ENCODE data around the gene KIF26B.

The KIF26B gene

DNA sequence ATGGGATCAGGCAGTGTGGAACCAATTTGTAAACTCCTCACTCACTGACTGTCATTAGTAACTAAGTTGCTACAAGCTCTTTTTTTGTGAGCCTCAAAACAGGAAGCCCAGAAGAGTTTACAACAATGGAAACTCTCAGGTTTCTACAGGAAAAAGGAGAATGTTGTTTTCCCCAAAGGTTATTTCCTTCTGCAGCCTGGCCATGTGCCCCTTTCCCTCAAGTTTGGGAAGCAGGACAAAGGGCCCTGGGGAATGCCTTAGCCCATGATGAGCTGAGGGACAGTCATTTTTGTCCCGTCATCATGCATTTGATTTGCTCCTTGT, 395.9 kb downstream of the KIF26B start:
- DNase-seq (ENCODE audit: low read depth in 1 of 2, low spot score in 1 of 2): no peak

- DNase-seq (ENCODE audit: low read depth in 1 of 2, low spot score in 1 of 2): no peak
These were observed 396.8 kb downstream of the KIF26B start for GRCh38 chr1:245551536-245551935.

- no peak for DNase-seq (ENCODE audit: low read depth in 1 of 2, low spot score in 1 of 2)
These were observed 397.5 kb downstream of the KIF26B start for GRCh38 chr1:245552331-245552730.

GRCh38 chr1:245556057-245556456, 401.3 kb downstream of the KIF26B start:
- DNase-seq (ENCODE audit: low read depth in 1 of 2, low spot score in 1 of 2): no peak

- no peak for DNase-seq (ENCODE audit: low read depth in 1 of 2, low spot score in 1 of 2)
These were observed 403.3 kb downstream of the KIF26B start for GRCh38 chr1:245558069-245558468.

DNA sequence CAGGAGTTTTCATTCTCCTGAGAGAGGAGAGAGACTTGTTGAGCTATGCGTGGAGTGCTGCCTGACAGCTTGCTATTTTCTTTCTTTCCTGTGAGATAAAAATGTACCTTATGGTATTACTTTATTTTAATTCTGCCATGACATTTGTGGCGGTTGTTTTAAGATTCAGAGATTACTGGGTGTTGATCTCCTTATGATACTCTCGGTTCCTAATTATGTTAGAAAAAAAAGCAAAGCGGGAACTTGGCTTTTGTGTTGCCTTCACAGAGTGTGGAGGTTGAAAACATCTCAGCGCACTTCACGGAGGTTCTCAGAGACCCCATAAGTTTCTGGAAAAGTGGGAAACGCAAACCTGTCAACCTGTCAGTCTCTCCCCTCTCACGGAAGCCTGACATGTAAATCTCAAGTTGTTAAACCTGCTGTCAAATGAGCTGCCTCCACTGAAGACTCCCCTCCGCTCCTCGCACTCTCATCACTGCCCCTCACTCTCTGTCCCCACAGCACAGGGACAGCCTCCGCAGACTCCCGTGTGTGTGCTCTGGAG, 405.6 kb downstream of the KIF26B start:
- no peak for DNase-seq (ENCODE audit: low read depth in 1 of 2, low spot score in 1 of 2)

DNA sequence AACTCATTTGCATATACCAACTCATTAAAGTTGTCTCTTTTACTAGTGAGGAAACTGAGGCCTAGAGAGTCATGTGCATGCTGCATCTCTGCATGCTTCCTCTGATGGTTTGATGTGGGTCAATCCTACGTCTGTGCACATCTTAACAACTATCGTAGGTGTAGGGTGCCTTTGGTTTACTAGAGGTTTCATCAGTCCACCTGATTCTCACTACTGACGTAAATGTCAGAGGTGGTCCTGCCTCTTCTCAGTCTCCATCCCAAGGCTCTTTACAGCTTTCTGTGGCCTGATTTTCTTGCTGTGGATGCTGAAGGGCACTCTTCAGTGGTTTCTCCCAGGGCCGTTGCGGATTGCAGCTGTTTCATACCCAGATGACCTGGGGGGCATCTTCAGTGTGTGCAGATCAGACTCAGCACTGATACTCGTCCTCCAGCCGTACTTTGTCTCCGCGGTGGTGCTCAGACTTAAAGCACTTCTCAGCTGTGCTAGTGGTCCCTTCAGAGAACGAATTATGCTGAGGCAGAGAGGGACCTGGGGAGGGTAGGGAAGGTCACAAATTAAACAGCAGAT, 407.0 kb downstream of the KIF26B start:
- no peak for DNase-seq (ENCODE audit: low read depth in 1 of 2, low spot score in 1 of 2)

DNA sequence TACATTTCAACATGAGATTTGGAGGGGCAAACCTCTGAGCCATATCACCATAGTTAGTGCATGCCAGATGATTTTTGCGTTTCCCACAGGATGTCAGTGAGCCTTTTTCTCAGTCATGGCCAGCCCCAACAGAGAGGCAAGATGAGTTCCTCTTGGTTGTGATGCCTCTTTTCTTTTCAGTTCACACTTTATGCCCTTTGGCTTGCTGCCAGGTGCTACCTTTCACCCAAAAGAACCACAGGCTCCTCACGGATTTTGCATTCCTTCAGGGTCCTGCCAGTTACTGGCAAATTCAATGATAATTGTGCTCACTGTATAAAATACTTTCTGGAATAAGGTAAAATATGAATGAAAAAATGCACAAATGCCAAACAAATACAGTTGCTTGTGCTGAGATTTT, 411.3 kb downstream of the KIF26B start:
- no peak for DNase-seq (ENCODE audit: low read depth in 1 of 2, low spot score in 1 of 2)

GRCh38 chr1:245566952-245567351, 412.2 kb downstream of the KIF26B start:
- DNase-seq (ENCODE audit: low read depth in 1 of 2, low spot score in 1 of 2): no peak

- no peak for DNase-seq (ENCODE audit: low read depth in 1 of 2, low spot score in 1 of 2)
These were observed 417.1 kb downstream of the KIF26B start for GRCh38 chr1:245571815-245572294.

GRCh38 chr1:245572709-245573108, 417.9 kb downstream of the KIF26B start:
- DNase-seq (ENCODE audit: low read depth in 1 of 2, low spot score in 1 of 2): no peak

DNA sequence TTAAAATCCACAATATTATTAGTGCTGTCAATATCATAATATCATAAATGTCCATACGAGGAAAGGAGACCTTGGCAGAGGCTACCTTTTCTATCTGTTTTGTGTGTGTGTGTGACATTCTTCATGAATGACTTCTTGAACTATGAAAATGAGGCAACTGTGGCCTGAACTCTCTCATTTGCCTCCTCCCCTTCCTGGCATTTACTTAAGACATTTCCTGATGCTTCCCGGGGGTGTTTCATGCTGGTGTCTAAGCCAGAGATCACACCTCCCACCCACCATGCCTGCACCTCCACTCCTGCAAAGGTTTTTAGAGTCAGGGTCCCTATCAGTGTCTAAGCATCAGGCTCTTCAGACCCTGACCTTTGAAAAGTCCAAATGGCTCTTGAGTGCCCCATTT, 420.9 kb downstream of the KIF26B start:
- DNase-seq (ENCODE audit: low read depth in 1 of 2, low spot score in 1 of 2): no peak

DNA sequence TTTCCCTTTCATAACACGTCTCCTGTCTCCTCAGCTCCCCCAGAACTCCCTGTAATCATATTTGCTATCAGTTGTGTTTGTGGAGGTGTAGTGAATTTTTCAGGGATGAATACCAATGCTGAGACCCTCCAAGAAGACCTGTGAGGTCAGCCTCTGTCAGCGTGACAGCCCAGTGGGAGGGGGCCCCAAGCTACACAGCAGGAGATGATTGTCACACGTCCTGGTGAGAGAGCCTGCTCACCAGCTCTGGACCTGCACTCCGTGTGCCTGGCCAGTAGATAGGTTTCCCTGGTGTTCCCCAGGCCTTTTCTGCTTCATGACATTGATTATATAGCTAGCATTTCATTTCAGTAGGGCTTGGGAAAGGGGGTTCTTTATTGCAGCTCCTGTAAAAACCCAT, 421.5 kb downstream of the KIF26B start:
- no peak for DNase-seq (ENCODE audit: low read depth in 1 of 2, low spot score in 1 of 2)

DNA sequence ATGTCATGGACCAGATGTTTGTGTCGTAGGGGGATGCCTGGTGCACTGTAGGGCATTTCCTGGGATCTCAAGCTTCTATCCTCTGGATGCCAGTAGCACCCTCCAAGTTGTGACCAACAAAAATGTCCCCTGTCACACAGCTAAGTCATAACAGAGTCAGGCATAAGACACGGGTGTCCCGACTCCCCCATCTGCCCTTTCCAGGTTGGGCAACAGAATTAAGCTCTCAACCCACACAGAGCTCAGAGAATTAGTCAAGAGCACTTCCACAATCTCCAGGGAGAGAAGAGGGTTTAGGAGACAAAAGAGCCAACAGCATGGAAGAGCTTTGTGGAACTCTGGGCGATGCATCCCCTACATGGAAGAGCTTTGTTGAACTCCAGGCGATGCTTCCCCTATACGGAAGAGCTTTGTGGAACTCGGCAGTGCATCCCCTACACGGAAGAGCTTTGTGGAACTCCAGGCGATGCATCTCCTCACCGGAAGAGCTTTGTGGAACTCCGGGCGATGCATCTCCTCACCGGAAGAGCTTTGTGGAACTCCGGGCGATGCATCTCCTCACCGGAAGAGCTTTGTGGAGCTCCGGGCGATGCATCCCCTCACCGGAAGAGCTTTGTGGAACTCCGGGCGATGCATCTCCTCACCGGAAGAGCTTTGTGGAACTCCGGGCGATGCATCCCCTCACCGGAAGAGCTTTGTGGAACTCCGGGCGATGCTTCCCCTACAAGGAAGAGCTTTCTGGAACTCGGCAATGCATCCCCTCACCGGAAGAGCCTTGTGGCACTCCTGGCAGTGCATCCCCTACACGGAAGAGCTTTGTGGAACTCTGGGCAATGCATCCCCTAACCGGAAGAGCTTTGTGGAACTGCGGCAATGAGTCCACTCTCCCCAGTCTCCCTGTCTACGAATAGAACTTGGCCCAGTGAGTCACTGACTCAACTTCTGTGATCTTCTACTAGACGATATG, 422.7 kb downstream of the KIF26B start:
- no peak for DNase-seq (ENCODE audit: low read depth in 1 of 2, low spot score in 1 of 2)

GRCh38 chr1:245578308-245578707, 423.5 kb downstream of the KIF26B start:
- no peak for DNase-seq (ENCODE audit: low read depth in 1 of 2, low spot score in 1 of 2)

DNA sequence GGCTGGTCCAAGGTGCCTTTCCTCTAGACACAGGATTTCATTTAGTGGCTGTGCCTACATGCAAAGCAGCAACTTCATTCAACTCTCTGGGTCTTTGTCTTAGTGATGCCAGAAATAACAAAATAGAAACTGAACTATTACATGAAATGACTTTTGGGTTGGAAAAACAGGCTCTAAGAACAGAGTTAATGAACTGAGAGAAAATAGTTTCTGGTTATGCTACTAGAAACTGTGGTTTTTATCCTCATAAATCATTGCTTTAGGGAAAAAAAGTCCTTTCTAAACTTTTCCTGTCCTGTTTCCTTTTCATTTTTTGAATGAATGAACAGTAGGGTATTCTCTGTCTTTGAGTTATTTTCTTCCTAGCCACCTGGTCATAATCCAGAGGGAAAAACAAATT, 424.0 kb downstream of the KIF26B start:
- DNase-seq (ENCODE audit: low read depth in 1 of 2, low spot score in 1 of 2): no peak

DNA sequence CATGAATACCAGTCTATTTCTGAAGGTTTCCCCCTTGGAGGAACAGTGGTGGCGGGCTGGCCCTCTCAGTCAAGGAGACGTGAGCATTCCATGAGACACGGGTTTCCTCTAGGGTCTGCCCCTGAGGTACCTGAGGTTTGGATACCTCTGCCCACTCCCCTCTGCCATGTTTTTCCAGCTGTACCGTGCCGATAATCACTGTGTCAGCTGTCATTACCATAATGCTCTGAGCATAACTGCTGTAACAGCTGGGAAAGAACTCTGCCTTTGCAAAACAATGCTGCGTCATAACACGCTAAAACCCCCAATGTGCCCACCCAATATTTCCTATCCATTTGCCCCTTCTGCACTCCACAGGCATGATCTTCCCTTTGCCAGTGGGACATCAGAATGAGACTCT, 425.1 kb downstream of the KIF26B start:
- DNase-seq (ENCODE audit: low read depth in 1 of 2, low spot score in 1 of 2): no peak

GRCh38 chr1:245580651-245581050, 425.9 kb downstream of the KIF26B start:
- DNase-seq (ENCODE audit: low read depth in 1 of 2, low spot score in 1 of 2): no peak

DNA sequence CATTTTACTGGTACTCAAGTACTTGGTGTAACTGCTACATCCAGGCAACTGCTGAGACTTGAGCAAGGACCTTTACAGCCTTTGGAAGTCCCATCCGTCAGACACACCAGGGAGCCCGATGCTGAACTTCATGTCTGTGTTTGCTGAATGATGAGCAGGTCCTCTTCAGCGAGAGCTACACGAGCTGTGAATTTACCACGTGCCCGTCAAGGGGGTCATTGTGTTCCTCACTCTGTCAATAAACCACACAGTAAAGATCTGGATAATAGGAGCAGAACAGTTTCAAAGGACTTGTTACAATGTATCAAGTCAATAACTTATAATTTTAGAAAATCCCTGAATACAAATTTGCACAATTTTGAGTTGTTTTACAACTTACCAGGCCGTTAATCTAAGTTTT, 427.2 kb downstream of the KIF26B start:
- DNase-seq (ENCODE audit: low read depth in 1 of 2, low spot score in 1 of 2): no peak

- no peak for DNase-seq (ENCODE audit: low read depth in 1 of 2, low spot score in 1 of 2)
These were observed 428.3 kb downstream of the KIF26B start for GRCh38 chr1:245583081-245583480.

DNA sequence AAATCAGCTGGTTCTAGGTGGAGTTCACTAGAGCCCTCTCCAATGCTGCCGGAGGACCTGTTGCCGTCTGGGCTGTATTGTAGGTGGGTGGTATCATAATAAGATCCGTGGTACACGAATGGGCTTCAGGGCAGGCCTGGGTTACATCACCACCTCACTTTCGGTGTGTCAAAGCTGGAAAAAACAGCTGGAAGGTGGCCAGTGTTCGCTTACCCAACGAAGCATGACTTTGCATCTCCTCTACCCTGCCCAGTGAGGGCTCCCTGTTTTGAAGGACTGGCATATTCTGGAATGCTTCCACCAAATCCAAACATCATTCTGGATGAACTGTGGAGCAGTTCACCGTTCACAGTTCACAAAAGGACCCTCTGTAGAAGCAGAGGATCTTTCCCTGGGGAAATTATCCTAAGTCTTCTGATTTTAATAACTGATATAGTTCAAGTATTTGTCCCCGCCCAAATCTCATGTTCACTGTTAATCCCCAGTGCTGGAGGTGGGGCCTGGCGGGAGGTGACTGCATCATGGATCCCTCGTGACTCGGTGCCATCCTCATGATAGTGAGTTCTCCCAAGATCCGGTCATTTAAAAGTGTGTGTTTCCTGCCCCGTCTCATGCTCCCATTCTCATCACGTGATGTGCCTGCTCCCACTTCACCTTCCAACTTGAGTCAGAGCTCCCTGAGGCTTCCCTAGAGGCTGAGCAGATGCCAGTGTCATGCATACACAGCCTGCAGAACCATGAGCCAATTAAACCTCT, 429.0 kb downstream of the KIF26B start:
- DNase-seq (ENCODE audit: low read depth in 1 of 2, low spot score in 1 of 2): no peak

Measured in activated CD4-positive, alpha-beta T cell treated with anti-CD3 and anti-CD28 coated beads, Interleukin-2, amount 50 U/mL, for 24 hours (primary cell).